GM19467 (cell line): ENCODE measurements around the gene REP15.
"Not testable (repeated sequence)": the region's sequence is repeated elsewhere in the genome, so short reads cannot be mapped to it uniquely, and the experiment has no call there.

Experiments
- ATAC-seq: cut with Tn5 transposase; IDR thresholded peaks from one replicate; pipeline ENCODE4 v1.9.1; 2021; ENCODE audit warnings: mild to moderate bottlenecking, moderate library complexity; ENCODE audit not compliant: unreplicated experiment

The REP15 gene

GRCh38 chr12:27696293-27696652 lies at the start of gene REP15:
Gene REP15, plus strand, starts transcription at chr12:27696447. Its CDS starts 116 bp downstream, at chr12:27696563.
- ATAC-seq = no peak

DNA sequence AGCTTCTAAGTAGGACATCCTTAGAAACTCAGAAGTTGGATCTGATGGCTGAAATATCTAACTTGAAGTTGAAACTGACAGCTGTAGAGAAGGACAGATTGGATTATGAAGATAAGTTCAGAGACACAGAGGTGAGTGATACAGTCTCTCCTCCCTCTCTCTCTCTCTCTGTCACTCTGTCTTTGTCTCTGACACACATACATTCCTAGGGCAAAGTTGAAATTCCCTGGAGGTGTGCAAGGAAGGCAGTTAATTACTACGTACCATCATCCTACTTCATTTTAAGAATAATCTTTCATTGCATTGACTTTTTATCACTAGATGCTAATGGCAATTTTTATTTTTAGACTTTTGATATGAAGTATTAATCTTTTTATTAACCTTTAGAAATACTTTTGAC lies 46.2 kb upstream of the REP15 start:
- no peak for ATAC-seq

DNA sequence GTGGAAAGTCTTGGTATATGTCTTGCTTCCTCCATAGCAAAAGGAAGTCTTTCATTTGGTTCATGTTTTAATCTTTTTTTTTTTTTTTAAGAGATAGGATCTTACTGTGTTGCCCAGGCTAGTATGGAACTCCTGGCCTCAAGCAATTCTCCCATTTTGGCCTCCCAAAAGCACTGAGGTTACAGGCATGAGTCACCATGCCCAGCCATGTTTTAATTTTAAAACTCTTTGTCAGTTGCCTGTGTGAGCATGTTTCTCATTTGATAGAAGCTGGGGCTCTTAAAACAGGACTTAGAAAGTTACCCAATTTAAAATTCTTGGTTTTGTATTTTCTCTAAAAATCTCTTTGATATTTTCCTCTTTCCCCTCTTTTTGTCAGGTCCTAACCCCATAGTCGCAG lies 45.0 kb upstream of the REP15 start:
- no peak for ATAC-seq

- ATAC-seq = no peak
Observed at GRCh38 chr12:27652174-27652763, 44.0 kb upstream of the REP15 start.

GRCh38 chr12:27653661-27654060 lies 42.6 kb upstream of the REP15 start:
- ATAC-seq = no peak

DNA sequence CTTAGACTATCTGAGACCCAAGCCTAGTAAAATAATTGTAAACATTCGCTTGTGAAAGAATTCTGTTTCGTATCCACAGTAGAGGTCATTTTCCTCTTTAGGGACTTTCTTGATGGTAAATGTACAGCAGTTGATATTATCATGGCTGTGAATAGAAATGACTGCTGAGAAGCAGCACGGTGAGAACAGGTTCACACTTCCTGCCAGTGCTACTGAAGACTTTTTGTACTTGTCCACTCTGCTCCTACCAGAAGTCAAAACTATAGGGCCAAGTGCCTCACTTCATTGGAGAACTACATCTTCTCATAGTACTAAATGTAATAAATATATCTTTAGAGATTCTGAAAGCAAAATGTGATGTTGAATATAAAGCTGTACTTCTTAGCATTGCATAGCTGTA lies 40.8 kb upstream of the REP15 start:
- not testable (repeated sequence) for ATAC-seq

DNA sequence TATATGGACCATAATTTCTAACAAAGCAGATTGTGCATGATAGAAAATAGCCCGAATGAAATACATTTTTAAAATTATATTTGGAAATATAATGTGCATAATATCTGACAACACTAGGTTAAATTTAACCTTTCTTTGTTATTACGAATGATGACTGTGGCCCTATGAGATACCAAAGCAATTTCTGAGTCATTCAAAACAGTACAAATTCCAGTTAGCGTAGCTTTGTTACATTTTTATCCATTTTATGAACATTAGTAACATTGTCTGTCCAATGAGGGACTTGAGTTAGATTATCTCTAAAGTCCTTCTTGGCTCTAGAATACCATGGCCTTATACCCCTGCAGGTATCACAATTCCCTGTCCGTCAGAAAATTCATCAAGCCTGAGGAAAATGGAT lies 39.0 kb upstream of the REP15 start:
- ATAC-seq = no peak

DNA sequence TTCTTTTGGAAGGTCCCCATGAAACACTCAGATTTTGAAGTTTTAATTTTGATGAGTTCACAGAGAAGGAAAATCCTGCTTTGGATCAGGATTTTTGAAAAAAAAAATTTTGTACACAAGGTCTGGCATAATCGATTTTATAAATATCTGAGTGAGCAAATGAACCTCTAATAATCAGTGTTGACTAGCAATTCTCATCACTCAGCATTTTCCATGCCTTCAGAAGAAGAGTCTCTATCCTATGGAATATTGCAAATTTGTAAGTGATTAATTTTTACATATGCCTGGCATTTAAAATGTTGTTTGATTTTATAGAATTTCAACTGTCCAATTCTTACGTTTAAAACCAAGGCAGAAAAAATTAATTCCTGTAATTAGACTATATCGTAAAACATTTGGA lies 30.5 kb upstream of the REP15 start:
- no peak for ATAC-seq

- no peak for ATAC-seq
Observed at GRCh38 chr12:27666510-27666909, 29.7 kb upstream of the REP15 start.

GRCh38 chr12:27667540-27667939 lies 28.7 kb upstream of the REP15 start:
- no peak for ATAC-seq

DNA sequence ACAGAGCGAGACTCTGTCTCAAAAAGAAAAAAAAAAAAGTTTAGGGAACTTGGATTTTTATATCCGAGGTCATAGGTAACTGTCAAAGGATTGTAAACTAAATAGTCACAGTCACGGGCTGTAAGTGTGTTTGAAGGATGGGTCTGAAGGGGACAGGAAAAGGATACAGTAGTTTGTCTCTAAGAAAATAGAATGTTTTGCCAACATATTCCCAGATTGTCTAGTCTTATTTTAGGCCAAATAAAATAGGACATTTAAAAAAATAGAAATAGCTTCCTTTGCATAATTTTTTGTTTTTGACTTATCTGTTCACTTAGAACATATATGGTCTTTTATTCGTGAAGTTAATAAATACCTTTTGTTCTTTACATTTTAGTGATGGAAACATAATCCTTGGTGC lies 24.2 kb upstream of the REP15 start:
- ATAC-seq = no peak

DNA sequence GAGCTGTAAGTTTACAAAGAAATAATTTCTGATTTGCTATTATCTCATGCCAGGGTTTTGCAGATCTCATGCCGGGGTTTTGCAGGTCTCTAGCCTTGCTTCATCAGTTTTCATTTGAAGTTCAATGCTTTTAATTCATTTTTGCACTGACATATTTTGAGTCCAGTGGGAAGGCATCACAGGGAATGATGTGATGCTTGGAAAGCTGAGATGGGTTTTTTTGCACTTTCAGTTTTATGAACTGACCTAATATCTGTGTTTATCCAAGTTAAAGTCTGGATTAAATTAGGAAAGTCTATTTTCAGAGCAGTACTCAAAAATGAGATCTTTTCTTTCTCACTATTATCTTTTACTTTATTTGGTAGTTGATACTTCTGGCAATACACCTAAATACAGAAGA lies 23.6 kb upstream of the REP15 start:
- ATAC-seq = no peak

DNA sequence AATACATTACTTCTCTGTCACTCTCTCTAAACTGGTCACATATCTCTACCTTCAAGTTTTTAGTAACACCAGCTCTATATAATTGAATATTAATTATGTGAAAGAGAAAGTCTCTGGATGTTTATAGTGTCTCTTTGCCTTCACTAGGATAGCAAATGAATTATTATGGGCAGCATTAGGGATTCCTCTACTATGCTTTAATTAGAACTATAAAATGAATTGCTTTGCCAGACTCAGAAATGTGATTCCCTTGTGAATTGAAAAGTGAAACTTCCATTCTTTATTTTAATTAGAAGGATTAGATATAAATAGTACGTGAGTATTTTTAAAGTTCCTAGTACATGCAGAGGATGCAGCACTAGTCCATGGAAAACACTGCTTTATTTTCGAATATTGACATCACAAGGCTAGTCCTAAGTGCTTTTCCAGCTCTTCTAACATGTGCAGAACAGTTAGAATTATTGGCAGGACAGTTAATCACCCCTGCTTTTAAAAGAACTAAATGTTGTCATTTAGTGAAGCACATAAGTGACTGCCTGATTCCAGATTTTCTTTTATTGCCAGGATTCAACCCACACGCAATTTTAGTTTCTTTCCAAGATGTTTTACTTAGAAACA lies 23.0 kb upstream of the REP15 start:
- no peak for ATAC-seq

DNA sequence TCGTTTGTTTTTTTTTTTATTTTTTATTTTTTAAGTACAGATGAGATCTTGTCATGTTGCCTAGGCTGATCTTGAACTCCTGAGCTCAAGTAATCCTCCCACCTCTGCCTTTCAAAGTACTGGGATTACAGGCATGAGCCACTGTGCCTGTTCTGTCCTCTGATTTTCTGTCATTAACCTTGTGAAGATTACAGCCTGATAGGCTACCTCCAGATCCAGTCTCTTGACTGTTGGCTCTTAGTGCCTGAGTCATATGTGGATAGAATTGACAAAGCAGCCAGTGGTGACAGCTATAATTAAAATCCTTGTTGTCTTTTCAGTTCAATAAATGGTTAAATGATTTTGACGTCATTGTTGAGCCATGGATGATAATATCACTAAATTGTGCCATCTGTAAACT lies 21.3 kb upstream of the REP15 start:
- ATAC-seq = no peak

DNA sequence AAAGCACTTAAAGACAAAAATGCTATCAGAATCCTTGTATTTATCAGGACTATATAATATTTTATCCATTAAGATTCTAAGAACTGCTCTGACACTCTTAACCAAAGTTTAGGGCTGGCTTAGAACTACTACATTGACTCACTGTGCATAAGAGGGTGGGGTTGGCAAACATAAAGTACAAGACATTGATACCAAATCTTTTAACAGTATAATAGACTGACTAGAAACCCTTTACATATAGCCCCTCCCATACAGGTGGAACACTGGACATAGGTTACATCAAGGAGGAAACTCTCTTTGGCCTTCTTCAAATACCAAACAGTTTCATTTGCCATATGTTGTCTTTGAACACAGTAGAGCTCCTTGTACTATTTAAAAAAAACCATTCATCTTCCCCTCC lies 15.6 kb upstream of the REP15 start:
- ATAC-seq = no peak

GRCh38 chr12:27682534-27682933 lies 13.7 kb upstream of the REP15 start:
- ATAC-seq = no peak

GRCh38 chr12:27685274-27685673 lies 11.0 kb upstream of the REP15 start:
- no peak for ATAC-seq

GRCh38 chr12:27686147-27686546 lies 10.1 kb upstream of the REP15 start:
- no peak for ATAC-seq

- no peak for ATAC-seq
Observed at GRCh38 chr12:27688671-27689070, 7.6 kb upstream of the REP15 start.

GRCh38 chr12:27689558-27690180 lies 6.6 kb upstream of the REP15 start:
- ATAC-seq = no peak

DNA sequence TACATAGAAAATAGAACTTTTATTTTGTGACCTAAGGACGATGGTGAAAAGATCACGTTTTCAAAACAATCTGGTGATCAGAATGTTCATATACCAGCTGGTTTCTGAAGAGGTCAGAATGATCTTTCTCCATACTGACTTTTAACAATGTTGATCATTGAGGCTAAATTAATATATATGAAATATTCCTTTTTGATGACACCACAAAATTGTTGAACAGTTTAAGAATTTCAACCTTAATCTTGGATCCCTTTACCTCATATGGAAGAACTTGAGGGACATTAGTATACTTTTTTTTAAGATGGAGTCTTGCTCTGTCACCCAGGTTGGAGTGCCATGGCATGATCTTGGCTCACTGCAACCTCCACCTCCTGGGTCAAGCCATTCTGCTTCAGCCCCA lies 2.8 kb upstream of the REP15 start:
- ATAC-seq = no peak

GRCh38 chr12:27695556-27696292 lies 523 bp upstream of the REP15 start:
- no peak for ATAC-seq
